ENCODE results near the gene ELMO3.

DNA sequence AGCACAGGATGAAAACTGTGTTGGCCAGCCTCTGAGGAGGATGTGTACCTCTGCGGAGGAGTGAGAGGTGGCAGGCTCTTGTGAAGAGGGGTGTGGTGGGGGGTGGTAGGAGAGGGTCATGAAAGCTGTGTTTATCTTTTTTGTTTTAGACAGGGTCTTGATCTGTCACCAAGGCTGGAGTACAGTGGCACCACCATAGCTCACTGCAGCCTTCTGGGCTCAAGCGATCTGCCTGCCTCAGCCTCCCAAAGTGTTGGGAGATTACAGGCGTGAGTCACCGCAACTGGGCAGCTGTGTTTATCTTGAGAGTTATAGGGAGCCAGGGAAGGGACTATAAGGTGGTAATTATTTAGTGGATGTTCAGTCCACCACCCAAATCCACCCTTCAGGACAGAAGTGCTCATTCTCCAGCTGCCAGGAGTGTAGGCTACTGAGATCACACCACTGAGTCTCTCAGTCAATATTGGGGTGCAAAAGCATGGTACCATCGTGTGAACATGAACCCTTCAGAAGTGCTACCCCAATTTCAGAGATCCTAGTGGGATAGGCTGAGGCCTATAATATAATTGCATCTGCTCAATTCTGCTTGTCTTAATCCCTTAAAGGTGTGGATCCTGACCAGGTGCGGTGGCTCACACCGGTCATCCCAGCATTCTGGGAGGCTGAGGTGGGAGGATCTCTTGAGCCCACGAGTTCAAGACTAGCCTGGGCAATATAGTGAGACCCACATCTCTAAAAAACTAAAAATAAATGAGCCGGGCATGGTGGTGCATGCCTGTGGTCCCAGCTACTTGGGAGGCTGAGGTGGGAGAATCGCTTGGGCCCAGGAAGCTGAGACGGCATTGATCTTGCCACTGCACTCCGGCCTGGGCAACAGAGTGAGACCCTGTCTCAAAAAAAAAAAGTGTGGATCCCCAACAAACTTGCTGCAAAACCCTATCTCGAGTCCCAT lies 8.2 kb upstream of the ELMO3 start:
- TF ChIP-seq, protein P1, sequence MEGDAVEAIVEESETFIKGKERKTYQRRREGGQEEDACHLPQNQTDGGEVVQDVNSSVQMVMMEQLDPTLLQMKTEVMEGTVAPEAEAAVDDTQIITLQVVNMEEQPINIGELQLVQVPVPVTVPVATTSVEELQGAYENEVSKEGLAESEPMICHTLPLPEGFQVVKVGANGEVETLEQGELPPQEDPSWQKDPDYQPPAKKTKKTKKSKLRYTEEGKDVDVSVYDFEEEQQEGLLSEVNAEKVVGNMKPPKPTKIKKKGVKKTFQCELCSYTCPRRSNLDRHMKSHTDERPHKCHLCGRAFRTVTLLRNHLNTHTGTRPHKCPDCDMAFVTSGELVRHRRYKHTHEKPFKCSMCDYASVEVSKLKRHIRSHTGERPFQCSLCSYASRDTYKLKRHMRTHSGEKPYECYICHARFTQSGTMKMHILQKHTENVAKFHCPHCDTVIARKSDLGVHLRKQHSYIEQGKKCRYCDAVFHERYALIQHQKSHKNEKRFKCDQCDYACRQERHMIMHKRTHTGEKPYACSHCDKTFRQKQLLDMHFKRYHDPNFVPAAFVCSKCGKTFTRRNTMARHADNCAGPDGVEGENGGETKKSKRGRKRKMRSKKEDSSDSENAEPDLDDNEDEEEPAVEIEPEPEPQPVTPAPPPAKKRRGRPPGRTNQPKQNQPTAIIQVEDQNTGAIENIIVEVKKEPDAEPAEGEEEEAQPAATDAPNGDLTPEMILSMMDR (conservative IDR thresholded peaks at IDR 0.05; ENCODE audit: low read depth, low read length): no peak
- no peak for TF ChIP-seq CHD1 (IDR thresholded peaks at IDR 0.05; ENCODE audit: low read depth, low read length)
- TF ChIP-seq POLR2A (IDR thresholded peaks at IDR 0.05; ENCODE audit: low read depth, low read length): no peak
- TF ChIP-seq RAD21 (IDR thresholded peaks at IDR 0.05; ENCODE audit: low read length): no peak

Measured in IMR-90 (cell line).